Measurements from ENCODE around the gene ERGIC2. TPM values are rescaled to one million over a fixed set of nuclear protein-coding genes. Genes with fewer than 3 reads are reported as not detected.

The ERGIC2 gene
- total and polyA plus RNA-seq, 2 donors (not counting 1 experiment from before 2014, with no cell fraction given), result 67.9 to 82.5 TPM

DNA sequence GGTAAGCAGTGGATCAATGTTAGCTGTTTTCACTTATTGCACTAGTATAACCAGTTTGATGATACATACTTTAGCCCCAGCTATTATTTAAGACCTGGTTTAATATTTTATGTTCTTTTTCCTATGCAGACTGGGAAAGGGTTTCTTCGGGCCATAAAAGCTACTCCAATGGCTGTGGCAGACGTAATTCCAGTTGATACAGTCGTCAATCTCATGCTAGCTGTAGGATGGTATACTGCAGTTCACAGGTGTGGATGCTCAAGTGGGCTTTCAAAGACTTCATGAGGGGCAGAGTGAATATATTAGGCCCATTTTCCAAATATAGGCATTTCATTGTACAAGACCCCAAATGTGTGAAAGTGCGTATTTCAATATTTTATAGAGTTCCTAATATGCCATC is 70.1 kb downstream of the ERGIC2 start:
- H2AFZ ChIP-seq (ENCODE audit: low read length), result no peak overlapping the region
- H3K27me3 ChIP-seq (ENCODE audit: control insufficient read depth, insufficient read depth, low read length), result no peaks in the 10 kb centered on the region
- TF ChIP-seq, protein P1, sequence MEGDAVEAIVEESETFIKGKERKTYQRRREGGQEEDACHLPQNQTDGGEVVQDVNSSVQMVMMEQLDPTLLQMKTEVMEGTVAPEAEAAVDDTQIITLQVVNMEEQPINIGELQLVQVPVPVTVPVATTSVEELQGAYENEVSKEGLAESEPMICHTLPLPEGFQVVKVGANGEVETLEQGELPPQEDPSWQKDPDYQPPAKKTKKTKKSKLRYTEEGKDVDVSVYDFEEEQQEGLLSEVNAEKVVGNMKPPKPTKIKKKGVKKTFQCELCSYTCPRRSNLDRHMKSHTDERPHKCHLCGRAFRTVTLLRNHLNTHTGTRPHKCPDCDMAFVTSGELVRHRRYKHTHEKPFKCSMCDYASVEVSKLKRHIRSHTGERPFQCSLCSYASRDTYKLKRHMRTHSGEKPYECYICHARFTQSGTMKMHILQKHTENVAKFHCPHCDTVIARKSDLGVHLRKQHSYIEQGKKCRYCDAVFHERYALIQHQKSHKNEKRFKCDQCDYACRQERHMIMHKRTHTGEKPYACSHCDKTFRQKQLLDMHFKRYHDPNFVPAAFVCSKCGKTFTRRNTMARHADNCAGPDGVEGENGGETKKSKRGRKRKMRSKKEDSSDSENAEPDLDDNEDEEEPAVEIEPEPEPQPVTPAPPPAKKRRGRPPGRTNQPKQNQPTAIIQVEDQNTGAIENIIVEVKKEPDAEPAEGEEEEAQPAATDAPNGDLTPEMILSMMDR (conservative IDR thresholded peaks at IDR 0.05 in 1 of 2, IDR thresholded peaks at IDR 0.05 in 1 of 2; ENCODE audit: low read depth in 1 of 2, low read length in 2 of 2), result no peak
- no peak for TF ChIP-seq EZH2 (IDR thresholded peaks at IDR 0.05; ENCODE audit: low read length, missing control alignments)
- no peaks in the 10 kb centered on the region for H3K4me1 ChIP-seq (ENCODE audit: control insufficient read depth, extremely low read depth, insufficient read depth, low read length)
- H3K36me3 ChIP-seq (ENCODE audit: control insufficient read depth, insufficient read depth, low read length), result no peaks in the 10 kb centered on the region
- H3K9me3 ChIP-seq (ENCODE audit: control insufficient read depth, insufficient read depth, low read depth, low read length), result no peaks in the 10 kb centered on the region
- DNase-seq (ENCODE audit: low read depth in 2 of 2), result no peak
- H3K79me2 ChIP-seq (ENCODE audit: control insufficient read depth, insufficient read depth, low read length), result no peaks in the 10 kb centered on the region
- H4K20me1 ChIP-seq (ENCODE audit: control insufficient read depth, extremely low read depth, insufficient read depth, low read length), result no peaks in the 10 kb centered on the region
- no peak overlapping the region for H3K4me3 ChIP-seq (replicated peaks in 1 of 4; ENCODE audit: control extremely low read depth in 1 of 4, insufficient read depth in 1 of 4, low read depth in 3 of 4, low read length in 4 of 4)
- H3K27ac ChIP-seq (ENCODE audit: insufficient read depth, low read length), result no peak overlapping the region
- no peak overlapping the region for H3K9ac ChIP-seq (ENCODE audit: insufficient read depth, low read length)
- H3K4me2 ChIP-seq (ENCODE audit: extremely low read depth, insufficient read depth, low read length), result no peak overlapping the region

DNA sequence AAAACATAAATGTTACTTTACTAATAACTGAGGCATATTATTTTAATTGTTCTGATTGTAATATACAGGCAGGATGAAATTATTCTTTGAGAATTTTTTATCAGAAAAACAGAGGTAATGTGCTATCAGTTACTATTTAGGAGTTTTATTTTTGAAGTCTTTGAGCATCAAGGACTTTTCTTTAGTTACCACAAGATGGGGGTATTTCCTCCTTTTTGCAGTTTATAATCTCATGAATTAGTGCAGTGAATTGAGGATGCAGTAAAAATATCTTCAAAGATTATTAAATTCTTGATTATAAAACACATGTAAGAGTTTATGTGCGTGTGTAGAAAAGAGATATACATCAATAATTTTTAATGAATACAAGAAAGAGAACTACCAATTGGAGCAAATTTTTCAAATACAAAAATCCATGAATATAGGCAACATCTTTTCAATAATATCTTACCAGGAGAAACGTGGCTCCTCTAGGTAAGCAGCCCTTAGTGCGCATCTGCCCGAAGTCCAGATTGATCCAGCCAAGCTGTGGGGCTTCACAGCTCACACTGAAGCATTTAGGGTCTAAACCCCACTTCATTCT is 71.6 kb downstream of the ERGIC2 start:
- TF ChIP-seq, protein P1 (conservative IDR thresholded peaks at IDR 0.05 in 1 of 2, IDR thresholded peaks at IDR 0.05 in 1 of 2; ENCODE audit: low read depth in 1 of 2, low read length in 2 of 2), result peak in 1 of 2 donors; percentile 52
- no peak for TF ChIP-seq EZH2 (IDR thresholded peaks at IDR 0.05; ENCODE audit: low read length, missing control alignments)
- Histone ChIP-seq H3K27me3 (ENCODE audit: control insufficient read depth, insufficient read depth, low read length) (no peaks in the 10 kb centered on the region), H4K20me1 (ENCODE audit: control insufficient read depth, extremely low read depth, insufficient read depth, low read length) (no peaks in the 10 kb centered on the region), H2AFZ (ENCODE audit: low read length) (no peak overlapping the region), H3K9ac (ENCODE audit: insufficient read depth, low read length) (no peak overlapping the region), H3K36me3 (ENCODE audit: control insufficient read depth, insufficient read depth, low read length) (no peaks in the 10 kb centered on the region), H3K79me2 (ENCODE audit: control insufficient read depth, insufficient read depth, low read length) (no peaks in the 10 kb centered on the region), H3K4me2 (ENCODE audit: extremely low read depth, insufficient read depth, low read length) (no peak overlapping the region), H3K4me1 (ENCODE audit: control insufficient read depth, extremely low read depth, insufficient read depth, low read length) (no peaks in the 10 kb centered on the region), H3K9me3 (ENCODE audit: control insufficient read depth, insufficient read depth, low read depth, low read length) (no peaks in the 10 kb centered on the region), H3K27ac (ENCODE audit: insufficient read depth, low read length) (no peak overlapping the region), H3K4me3 (replicated peaks in 1 of 4; ENCODE audit: control extremely low read depth in 1 of 4, insufficient read depth in 1 of 4, low read depth in 3 of 4, low read length in 4 of 4) (no peak overlapping the region)
- DNase-seq (ENCODE audit: low read depth in 2 of 2), result peak; percentile 28 to 63

DNA sequence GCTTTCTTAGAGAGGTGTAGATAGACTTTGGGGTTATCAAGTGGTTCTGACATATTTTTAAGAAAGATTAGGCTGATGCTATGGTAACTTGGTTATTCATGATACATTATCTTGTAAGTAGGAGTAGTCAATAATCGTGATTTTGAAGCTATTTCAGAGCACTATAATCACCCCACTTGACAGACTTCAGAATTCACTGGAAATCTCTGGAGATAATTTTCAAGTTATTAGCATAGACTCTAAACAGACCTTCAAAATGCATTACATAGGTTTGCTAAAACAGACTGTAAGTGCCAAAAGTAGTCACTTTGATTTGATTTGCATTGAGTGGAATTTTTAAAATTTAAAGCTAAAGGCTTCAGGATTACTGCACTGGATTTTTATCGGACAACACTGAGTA is 74.3 kb downstream of the ERGIC2 start:
- TF ChIP-seq, protein P1 (conservative IDR thresholded peaks at IDR 0.05 in 1 of 2, IDR thresholded peaks at IDR 0.05 in 1 of 2; ENCODE audit: low read depth in 1 of 2, low read length in 2 of 2), result no peak
- no peak for TF ChIP-seq EZH2 (IDR thresholded peaks at IDR 0.05; ENCODE audit: low read length, missing control alignments)
- Histone ChIP-seq H3K4me1 (ENCODE audit: control insufficient read depth, extremely low read depth, insufficient read depth, low read length) (no peaks in the 10 kb centered on the region), H3K36me3 (ENCODE audit: control insufficient read depth, insufficient read depth, low read length) (no peaks in the 10 kb centered on the region), H3K27ac (ENCODE audit: insufficient read depth, low read length) (no peak overlapping the region), H2AFZ (ENCODE audit: low read length) (no peak overlapping the region), H3K4me2 (ENCODE audit: extremely low read depth, insufficient read depth, low read length) (no peak overlapping the region), H3K4me3 (replicated peaks in 1 of 4; ENCODE audit: control extremely low read depth in 1 of 4, insufficient read depth in 1 of 4, low read depth in 3 of 4, low read length in 4 of 4) (no peak overlapping the region), H3K27me3 (ENCODE audit: control insufficient read depth, insufficient read depth, low read length) (no peaks in the 10 kb centered on the region), H3K79me2 (ENCODE audit: control insufficient read depth, insufficient read depth, low read length) (no peaks in the 10 kb centered on the region), H3K9me3 (ENCODE audit: control insufficient read depth, insufficient read depth, low read depth, low read length) (no peaks in the 10 kb centered on the region), H4K20me1 (ENCODE audit: control insufficient read depth, extremely low read depth, insufficient read depth, low read length) (no peaks in the 10 kb centered on the region), H3K9ac (ENCODE audit: insufficient read depth, low read length) (no peak overlapping the region)
- no peak for DNase-seq (ENCODE audit: low read depth in 2 of 2)
